C4-2B (cell line): ENCODE measurements around the gene ADPRH.

ENCODE experiments used
- H3K27ac ChIP-seq: fragments of 450-650 bp; 2 replicates; pipeline ENCODE4 v1.5.1; 2017
- ZFX ChIP-seq: fragments of 450-650 bp; IDR thresholded peaks from 2 replicates; pipeline ENCODE4 v1.6.1; 2017
- TF ChIP-seq, protein P1 (sequence below): fragments of 450-650 bp; conservative IDR thresholded peaks from 2 replicates; pipeline ENCODE4 v1.5.1; 2017; ENCODE audit warnings: mild to moderate bottlenecking

ADPRH gene

DNA sequence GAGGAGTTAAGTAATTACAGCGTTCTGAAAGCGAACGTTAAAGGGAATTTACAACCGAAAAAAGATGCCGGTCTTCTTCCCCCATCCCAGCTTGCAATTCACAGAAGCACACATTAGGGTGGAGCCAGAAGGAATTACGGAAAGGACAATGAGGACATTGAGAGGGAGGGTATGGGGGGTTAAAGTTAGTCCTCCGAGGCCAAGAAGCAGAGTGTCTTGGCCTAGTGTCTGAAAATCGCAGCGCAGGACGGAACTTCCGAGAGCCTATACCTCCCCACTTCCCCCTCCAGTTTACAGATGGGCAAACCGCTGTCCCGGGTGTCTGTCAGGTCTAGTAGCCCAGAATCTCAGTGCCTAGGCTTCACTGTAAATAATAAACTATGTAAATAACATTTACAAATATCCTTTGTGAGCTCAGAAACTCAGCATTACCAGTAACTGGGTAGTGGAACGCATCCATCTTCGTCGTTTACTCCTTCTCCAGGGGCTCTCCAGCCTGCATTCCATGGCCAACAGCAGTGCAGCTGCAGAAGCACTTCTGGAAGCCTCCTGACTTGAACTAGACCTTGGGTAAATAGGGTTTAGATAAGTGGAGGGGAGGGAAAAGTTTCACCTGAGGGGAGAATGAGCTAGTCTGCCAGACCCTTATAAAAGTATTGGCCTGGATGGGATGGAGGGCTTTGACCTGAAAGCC is 922 bp downstream of the ADPRH start:
- no peak for TF ChIP-seq ZFX
- TF ChIP-seq, protein P1, sequence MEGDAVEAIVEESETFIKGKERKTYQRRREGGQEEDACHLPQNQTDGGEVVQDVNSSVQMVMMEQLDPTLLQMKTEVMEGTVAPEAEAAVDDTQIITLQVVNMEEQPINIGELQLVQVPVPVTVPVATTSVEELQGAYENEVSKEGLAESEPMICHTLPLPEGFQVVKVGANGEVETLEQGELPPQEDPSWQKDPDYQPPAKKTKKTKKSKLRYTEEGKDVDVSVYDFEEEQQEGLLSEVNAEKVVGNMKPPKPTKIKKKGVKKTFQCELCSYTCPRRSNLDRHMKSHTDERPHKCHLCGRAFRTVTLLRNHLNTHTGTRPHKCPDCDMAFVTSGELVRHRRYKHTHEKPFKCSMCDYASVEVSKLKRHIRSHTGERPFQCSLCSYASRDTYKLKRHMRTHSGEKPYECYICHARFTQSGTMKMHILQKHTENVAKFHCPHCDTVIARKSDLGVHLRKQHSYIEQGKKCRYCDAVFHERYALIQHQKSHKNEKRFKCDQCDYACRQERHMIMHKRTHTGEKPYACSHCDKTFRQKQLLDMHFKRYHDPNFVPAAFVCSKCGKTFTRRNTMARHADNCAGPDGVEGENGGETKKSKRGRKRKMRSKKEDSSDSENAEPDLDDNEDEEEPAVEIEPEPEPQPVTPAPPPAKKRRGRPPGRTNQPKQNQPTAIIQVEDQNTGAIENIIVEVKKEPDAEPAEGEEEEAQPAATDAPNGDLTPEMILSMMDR, result no peak
- H3K27ac ChIP-seq, result no peak overlapping the region

DNA sequence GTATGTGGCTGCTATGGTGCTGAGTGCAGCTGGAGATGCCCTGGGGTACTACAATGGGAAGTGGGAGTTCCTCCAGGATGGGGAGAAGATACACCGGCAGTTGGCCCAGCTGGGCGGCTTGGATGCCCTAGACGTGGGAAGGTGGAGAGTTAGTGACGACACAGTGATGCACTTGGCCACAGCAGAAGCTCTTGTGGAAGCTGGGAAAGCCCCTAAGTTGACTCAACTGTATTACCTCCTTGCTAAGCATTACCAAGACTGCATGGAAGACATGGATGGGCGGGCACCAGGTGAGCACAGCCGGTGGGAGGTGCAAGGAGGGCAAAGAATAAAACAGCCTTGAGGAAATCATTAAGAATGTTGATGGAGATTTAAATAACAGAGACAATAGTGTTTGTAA is 2.9 kb downstream of the ADPRH start:
- TF ChIP-seq ZFX, result no peak
- TF ChIP-seq, protein P1, result no peak
- no peak overlapping the region for H3K27ac ChIP-seq

DNA sequence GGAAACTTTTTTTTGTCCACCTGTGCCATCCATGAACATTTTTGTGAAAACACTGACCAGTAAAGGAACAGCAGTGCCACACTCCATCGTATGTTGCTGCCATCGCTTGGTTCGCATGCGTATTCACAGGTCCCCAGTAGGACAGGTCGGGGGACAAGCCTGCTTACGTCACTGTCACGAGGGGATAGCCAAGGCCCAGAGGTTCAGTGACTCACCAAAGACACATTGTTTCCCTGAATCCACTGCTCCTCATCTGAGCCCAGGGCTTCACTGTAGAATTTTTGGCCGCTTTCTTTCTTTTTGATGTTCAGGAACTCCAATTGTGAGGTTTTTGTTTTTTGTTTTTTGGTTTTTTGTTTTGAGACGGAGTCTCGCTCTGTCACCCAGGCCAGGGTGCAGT is 5.9 kb downstream of the ADPRH start:
- TF ChIP-seq, protein P1, result no peak
- TF ChIP-seq ZFX, result no peak
- H3K27ac ChIP-seq, result no peak overlapping the region

DNA sequence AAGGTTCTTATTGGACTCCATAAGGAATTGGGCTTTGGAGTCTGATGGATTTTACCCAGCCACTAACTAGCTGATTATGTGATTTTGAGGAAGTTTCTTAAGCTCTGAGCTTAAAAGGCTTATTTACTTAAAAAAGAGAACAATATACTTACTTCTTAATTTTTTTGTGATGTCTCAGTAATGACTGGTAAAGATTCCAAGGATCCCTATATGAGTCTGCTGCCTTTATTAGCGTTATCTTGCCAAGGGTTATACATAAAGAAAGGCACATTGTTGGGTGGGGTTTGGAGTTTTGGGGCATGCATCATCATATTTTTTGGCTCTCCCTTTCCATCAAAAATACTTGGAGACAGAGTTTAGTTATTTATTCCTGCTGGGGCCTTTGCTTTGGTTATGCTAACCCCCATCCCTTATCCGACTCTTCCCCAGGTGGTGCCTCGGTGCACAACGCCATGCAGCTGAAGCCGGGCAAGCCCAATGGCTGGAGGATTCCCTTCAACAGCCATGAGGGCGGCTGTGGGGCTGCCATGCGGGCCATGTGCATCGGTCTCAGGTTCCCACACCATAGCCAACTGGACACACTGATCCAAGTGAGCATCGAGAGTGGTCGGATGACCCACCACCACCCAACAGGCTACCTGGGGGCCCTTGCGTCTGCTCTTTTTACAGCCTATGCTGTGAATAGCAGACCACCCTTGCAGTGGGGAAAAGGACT is 6.7 kb downstream of the ADPRH start:
- TF ChIP-seq, protein P1, result no peak
- H3K27ac ChIP-seq, result no peak overlapping the region

DNA sequence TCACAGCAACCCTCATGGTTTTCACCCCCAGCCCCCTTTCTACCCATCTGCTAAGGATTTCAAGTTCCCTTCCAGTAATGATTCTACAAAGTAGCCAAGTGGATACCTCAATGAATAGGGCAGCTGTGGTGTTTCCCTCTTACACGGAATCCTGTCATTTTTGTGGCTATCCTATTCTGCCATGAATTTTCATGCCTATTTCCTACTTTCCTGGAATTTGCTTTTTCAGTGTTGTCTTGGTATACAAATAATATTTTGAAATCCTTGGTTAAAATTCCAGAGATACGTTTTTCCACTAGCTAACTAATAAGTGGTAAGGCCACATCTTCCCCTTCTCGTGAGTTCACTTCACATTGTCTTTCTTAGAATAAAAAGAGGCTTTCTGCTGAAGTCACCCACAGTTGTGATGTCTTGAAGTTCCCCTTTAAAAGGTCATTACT is 7.5 kb downstream of the ADPRH start:
- TF ChIP-seq, protein P1, result no peak
- H3K27ac ChIP-seq, result no peak overlapping the region

DNA sequence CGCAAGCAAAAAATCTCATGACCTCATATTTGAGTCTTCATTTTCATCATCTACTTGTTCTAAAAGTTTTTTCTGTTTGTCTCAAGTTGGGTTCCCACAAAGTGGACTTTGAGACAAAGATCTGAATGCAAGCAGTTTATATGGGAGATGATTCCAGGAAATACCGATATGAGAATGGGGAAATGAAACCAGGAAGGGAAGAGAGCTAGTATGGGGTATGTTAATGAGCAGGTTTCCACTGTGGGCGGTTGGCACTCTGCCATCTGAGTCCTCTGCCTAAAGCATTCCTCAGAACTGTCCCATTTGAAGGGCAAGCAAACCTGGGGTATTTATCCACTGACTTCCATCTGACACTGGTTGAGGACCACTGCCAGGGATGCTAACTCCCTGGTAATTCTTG is 8.8 kb downstream of the ADPRH start:
- TF ChIP-seq, protein P1, result no peak
- no peak for TF ChIP-seq ZFX
- H3K27ac ChIP-seq, result no peak overlapping the region; the same call in 1 of the 2 replicates

DNA sequence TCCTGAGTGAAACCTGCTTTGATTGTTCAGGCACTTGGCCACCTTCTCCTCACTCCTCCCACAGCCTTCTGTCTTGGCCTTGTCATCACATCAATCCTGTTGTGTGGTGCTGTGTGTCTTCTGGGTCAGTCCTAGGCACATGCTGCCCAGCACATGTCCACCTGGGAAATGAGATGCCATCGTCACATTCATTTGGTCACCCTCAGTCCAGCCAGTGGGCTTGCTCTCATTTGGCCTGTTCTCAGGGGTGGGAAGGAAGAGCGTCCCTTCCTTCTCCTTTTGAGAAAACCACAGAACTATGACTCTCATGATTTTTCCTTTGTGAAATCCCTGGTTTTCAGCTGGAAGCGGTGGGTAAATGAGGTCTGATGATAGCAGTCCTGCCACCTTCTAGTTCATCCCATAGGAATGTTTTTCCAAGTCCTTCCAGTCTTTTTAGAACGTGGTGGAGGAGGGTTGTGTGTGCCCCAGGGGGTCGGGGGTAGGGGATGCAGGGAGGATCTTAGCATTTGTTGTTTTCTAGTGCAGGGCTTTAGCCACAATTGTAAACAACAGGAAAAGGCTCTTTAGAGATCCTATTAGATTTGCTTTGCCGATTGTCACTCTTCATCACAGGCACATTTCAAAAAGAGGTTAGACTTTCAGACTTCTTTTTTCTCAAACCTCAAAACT is 9.9 kb downstream of the ADPRH start:
- TF ChIP-seq, protein P1, result no peak
- no peak for TF ChIP-seq ZFX
- no peak overlapping the region for H3K27ac ChIP-seq
